ENCODE data around the gene ABCB11. TPM values are rescaled to one million over a fixed set of nuclear protein-coding genes. Genes with fewer than 3 reads are reported as not detected.

Gene ABCB11
- total and polyA plus RNA-seq, 2 donors from 2014 or later = 0.03 TPM; not detected in 1

- Histone ChIP-seq H3K36me3 (ENCODE audit: control insufficient read depth in 2 of 3, insufficient read depth in 3 of 3, low read length in 3 of 3) (no peaks in the 10 kb centered on the region), H3K4me1 (ENCODE audit: control insufficient read depth in 2 of 3, insufficient read depth in 2 of 3, low read depth in 1 of 3, low read length in 3 of 3) (no peaks in the 10 kb centered on the region), H3K9ac (ENCODE audit: low read length in 3 of 3) (no peak overlapping the region), H3K27ac (ENCODE audit: low read depth in 2 of 2, low read length in 2 of 2) (no peak overlapping the region), H3K27me3 (ENCODE audit: control insufficient read depth, insufficient read depth, low read length) (no peaks in the 10 kb centered on the region), H3K4me3 (ENCODE audit: low read length in 3 of 3) (no peak overlapping the region), H3K9me3 (ENCODE audit: control insufficient read depth in 2 of 3, insufficient read depth in 1 of 3, low read length in 3 of 3) (no peaks in the 10 kb centered on the region)
- FAIRE-seq (no peak), DNase-seq (no peak)
- intact Hi-C loops (cut with DNase I) = no loop called here
- no peak for TF ChIP-seq CTCF (IDR thresholded peaks at IDR 0.05; ENCODE audit: borderline replicate concordance, extremely low read depth, insufficient read depth)
These were observed 102.1 kb downstream of the ABCB11 start for GRCh38 chr2:168929031-168929430.

- Histone ChIP-seq H3K4me1 (ENCODE audit: control insufficient read depth in 2 of 3, insufficient read depth in 2 of 3, low read depth in 1 of 3, low read length in 3 of 3) (no peaks in the 10 kb centered on the region), H3K27ac (ENCODE audit: low read depth in 2 of 2, low read length in 2 of 2) (no peak overlapping the region), H3K4me3 (ENCODE audit: low read length in 3 of 3) (no peak overlapping the region), H3K9me3 (ENCODE audit: control insufficient read depth in 2 of 3, insufficient read depth in 1 of 3, low read length in 3 of 3) (no peaks in the 10 kb centered on the region), H3K27me3 (ENCODE audit: control insufficient read depth, insufficient read depth, low read length) (no peaks in the 10 kb centered on the region), H3K9ac (ENCODE audit: low read length in 3 of 3) (no peak overlapping the region), H3K36me3 (ENCODE audit: control insufficient read depth in 2 of 3, insufficient read depth in 3 of 3, low read length in 3 of 3) (no peaks in the 10 kb centered on the region)
- no peak for TF ChIP-seq CTCF (IDR thresholded peaks at IDR 0.05; ENCODE audit: borderline replicate concordance, extremely low read depth, insufficient read depth)
- intact Hi-C loops (cut with DNase I) = no loop called here
- FAIRE-seq = no peak
- DNase-seq = no peak
These were observed 102.9 kb downstream of the ABCB11 start for GRCh38 chr2:168928113-168928831.

GRCh38 chr2:168926621-168927386 is 104.3 kb downstream of the ABCB11 start:
- no peaks in the 10 kb centered on the region for H3K4me1 ChIP-seq (ENCODE audit: control insufficient read depth in 2 of 3, insufficient read depth in 2 of 3, low read depth in 1 of 3, low read length in 3 of 3)
- H3K27me3 ChIP-seq (ENCODE audit: control insufficient read depth, insufficient read depth, low read length) = no peaks in the 10 kb centered on the region
- no peak for TF ChIP-seq CTCF (IDR thresholded peaks at IDR 0.05; ENCODE audit: borderline replicate concordance, extremely low read depth, insufficient read depth)
- H3K4me3 ChIP-seq (ENCODE audit: low read length in 3 of 3) = no peak overlapping the region
- no peak overlapping the region for H3K27ac ChIP-seq (ENCODE audit: low read depth in 2 of 2, low read length in 2 of 2)
- intact Hi-C loops (cut with DNase I) = no loop called here
- no peaks in the 10 kb centered on the region for H3K36me3 ChIP-seq (ENCODE audit: control insufficient read depth in 2 of 3, insufficient read depth in 3 of 3, low read length in 3 of 3)
- DNase-seq = no peak
- no peak overlapping the region for H3K9ac ChIP-seq (ENCODE audit: low read length in 3 of 3)
- H3K9me3 ChIP-seq (ENCODE audit: control insufficient read depth in 2 of 3, insufficient read depth in 1 of 3, low read length in 3 of 3) = no peaks in the 10 kb centered on the region
- FAIRE-seq = no peak

Measured in kidney (tissue), 14 donors.